Sigmoid colon (tissue), 7 donors: ENCODE measurements around the gene MYO5B. TPM values are rescaled to one million over a fixed set of nuclear protein-coding genes. Genes with fewer than 3 reads are reported as not detected.

Experiments
- DNase-seq: peaks from one replicate; pipeline ENCODE4 v3.0.0-alpha.2; 2019
- H3K27ac ChIP-seq, 4 donors: fragments of 200-600 bp; sonication (generic); one replicate each; pipeline ENCODE4 v1.5.1; 2016 to 2019; ENCODE audit warnings: mild to moderate bottlenecking in 1 of 4
- H3K27me3 ChIP-seq, 3 donors: fragments of 200-600 bp; sonication (generic); one replicate each; pipeline ENCODE4 v1.5.1; 2019; ENCODE audit warnings: mild to moderate bottlenecking in 1 of 3
- H3K36me3 ChIP-seq, 4 donors: fragments of 200-600 bp; sonication (generic); one replicate each; pipeline ENCODE4 v1.5.1; 2016 to 2019
- H3K4me1 ChIP-seq, 4 donors: fragments of 200-600 bp; sonication (generic); one replicate each; pipeline ENCODE4 v1.5.1; 2017 to 2019
- H3K4me3 ChIP-seq, 4 donors: fragments of 200-600 bp; sonication (generic); one replicate each; pipeline ENCODE4 v1.5.1; 2017 to 2019; ENCODE audit warnings: mild to moderate bottlenecking in 2 of 4, moderate library complexity in 1 of 4
- H3K9me3 ChIP-seq, 4 donors: fragments of 200-600 bp in 3 of 4; sonication (generic) in 3 of 4; one replicate each; pipeline versions ENCODE4 v1.5.1 to v1.6.1; 2013 to 2019
- EP300 ChIP-seq, 4 donors: sonication (generic); formaldehyde crosslinking; IDR thresholded peaks; one replicate each; pipeline ENCODE4 v1.6.1; 2017; ENCODE audit warnings: antibody characterized with exemption in 4 of 4
- POLR2A ChIP-seq, 2 donors: fragments of 450-650 bp; IDR thresholded peaks; one replicate each; pipeline ENCODE4 v1.6.1; 2016; ENCODE audit warnings: antibody characterized with exemption in 2 of 2, mild to moderate bottlenecking in 2 of 2, moderate library complexity in 2 of 2
- POLR2AphosphoS5 ChIP-seq, 4 donors: sonication (generic); formaldehyde crosslinking; IDR thresholded peaks; one replicate each; pipeline ENCODE4 v1.6.1; 2017; ENCODE audit warnings: antibody characterized with exemption in 4 of 4
- WGBS, 2 donors: extraction: QIAGEN DNeasy Blood & Tissue Kit; methylation state at CpG; one replicate each; pipeline ENCODE4 v1.1.7; 2013; 5-methylcytosine and 5-hydroxymethylcytosine counted together
- intact Hi-C: fragments of 100-400 bp; cut with DNase I; formaldehyde crosslinking; loops from one replicate; pipeline ENCODE4 v1.15.1; 2023
- polyA plus RNA-seq, 3 donors: library from polyadenylated mRNA; stranded (reverse); fragments of 200-250 nt; gene quantifications; one replicate each; pipeline ENCODE4 v1.2.3, GENCODE V29; 2013
- total RNA-seq, 4 donors: library from RNA; depleted of rRNA; stranded (reverse); fragments of >200 nt; gene quantifications; one replicate each; pipeline ENCODE4 v1.1.0, GENCODE V29; 2016
- TF ChIP-seq, protein P1 (sequence below), 4 experiments: fragments of 450-650 bp in 3 of 4; fragments of 200-600 bp in 1 of 4; IDR thresholded peaks; one replicate each; pipeline ENCODE4 v1.5.1; 2016 to 2019; ENCODE audit warnings: antibody characterized with exemption in 4 of 4, mild to moderate bottlenecking in 3 of 4, moderate library complexity in 2 of 4
- donor health status: healthy with polysubstance abuse.
- donor health status: Bipolar disorder and iron deficiency.
- donor health status: healthy.

MYO5B gene
- total and polyA plus RNA-seq, 7 donors: 0.14 to 80.7 (median 3.0) TPM

GRCh38 chr18:50057009-50057408 is 137.9 kb downstream of the MYO5B start:
- H3K27ac ChIP-seq: no peak overlapping the region
- H3K27me3 ChIP-seq: no peaks in the 10 kb centered on the region
- TF ChIP-seq EP300 (IDR thresholded peaks at IDR 0.05) (no peak), POLR2AphosphoS5 (IDR thresholded peaks at IDR 0.05) (no peak), POLR2A (IDR thresholded peaks at IDR 0.05) (no peak)
- TF ChIP-seq, protein P1, sequence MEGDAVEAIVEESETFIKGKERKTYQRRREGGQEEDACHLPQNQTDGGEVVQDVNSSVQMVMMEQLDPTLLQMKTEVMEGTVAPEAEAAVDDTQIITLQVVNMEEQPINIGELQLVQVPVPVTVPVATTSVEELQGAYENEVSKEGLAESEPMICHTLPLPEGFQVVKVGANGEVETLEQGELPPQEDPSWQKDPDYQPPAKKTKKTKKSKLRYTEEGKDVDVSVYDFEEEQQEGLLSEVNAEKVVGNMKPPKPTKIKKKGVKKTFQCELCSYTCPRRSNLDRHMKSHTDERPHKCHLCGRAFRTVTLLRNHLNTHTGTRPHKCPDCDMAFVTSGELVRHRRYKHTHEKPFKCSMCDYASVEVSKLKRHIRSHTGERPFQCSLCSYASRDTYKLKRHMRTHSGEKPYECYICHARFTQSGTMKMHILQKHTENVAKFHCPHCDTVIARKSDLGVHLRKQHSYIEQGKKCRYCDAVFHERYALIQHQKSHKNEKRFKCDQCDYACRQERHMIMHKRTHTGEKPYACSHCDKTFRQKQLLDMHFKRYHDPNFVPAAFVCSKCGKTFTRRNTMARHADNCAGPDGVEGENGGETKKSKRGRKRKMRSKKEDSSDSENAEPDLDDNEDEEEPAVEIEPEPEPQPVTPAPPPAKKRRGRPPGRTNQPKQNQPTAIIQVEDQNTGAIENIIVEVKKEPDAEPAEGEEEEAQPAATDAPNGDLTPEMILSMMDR (IDR thresholded peaks at IDR 0.05): no peak
- H3K4me3 ChIP-seq: no peak overlapping the region
- DNase-seq: no peak
- no peaks in the 10 kb centered on the region for H3K9me3 ChIP-seq
- no peaks in the 10 kb centered on the region for H3K4me1 ChIP-seq
- intact Hi-C loops: no loop called here
- H3K36me3 ChIP-seq: no peaks in the 10 kb centered on the region

DNA sequence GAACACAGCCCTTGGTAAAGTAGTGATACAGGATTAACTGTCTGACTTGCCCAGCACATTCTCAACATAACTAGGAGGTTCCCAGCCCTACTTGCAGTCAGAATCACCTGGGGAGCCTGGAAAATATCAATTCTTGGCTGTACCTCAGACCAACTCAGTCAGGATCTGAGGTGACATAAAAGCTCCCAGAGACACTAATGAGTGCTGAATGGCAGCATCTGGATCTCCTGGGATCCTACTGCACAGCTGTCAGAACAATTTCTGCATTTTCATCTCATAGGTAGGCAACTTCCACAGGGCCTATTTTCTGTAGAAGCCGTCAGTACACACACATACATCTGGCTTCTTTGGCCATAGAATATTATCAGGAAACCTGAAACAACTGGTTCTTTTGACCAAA is 138.8 kb downstream of the MYO5B start:
- no peak for TF ChIP-seq POLR2A (IDR thresholded peaks at IDR 0.05)
- no peak for TF ChIP-seq EP300 (IDR thresholded peaks at IDR 0.05)
- TF ChIP-seq POLR2AphosphoS5 (IDR thresholded peaks at IDR 0.05): no peak
- TF ChIP-seq, protein P1 (IDR thresholded peaks at IDR 0.05): no peak
- intact Hi-C loops: no loop called here
- WGBS, 2 donors: 94 to 97% methylated on average over 1 of the region's 1 CpG
- Histone ChIP-seq H3K27ac (no peak overlapping the region), H3K4me1 (no peaks in the 10 kb centered on the region), H3K4me3 (no peak overlapping the region), H3K27me3 (no peaks in the 10 kb centered on the region), H3K9me3 (no peaks in the 10 kb centered on the region), H3K36me3 (no peaks in the 10 kb centered on the region)
- DNase-seq: no peak

DNA sequence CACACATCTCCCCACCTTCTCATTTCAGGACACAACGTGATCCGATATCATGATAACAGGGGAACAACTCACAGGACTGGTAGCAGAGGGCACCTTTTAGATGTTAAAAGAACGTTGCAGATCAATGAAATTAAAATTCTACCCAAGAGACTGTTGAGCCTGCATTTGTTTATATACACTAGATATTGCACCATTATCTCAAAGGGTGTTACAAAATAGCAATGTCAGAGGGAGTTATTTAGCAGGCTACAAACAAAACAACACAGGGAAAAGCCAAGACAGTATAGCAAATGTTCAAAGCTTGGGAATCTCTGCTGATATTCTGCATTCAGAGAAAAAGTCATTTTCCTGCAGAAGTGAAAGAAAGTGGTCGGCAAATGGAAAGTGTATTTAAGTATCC is 139.5 kb downstream of the MYO5B start:
- no peaks in the 10 kb centered on the region for H3K9me3 ChIP-seq
- intact Hi-C loops: no loop called here
- no peak for DNase-seq
- H3K27ac ChIP-seq: no peak overlapping the region
- no peaks in the 10 kb centered on the region for H3K4me1 ChIP-seq
- 82 to 86% methylated on average over 4 of the region's 4 CpGs for WGBS, 2 donors
- no peaks in the 10 kb centered on the region for H3K27me3 ChIP-seq
- H3K36me3 ChIP-seq: no peaks in the 10 kb centered on the region
- H3K4me3 ChIP-seq: no peak overlapping the region
- TF ChIP-seq, protein P1 (IDR thresholded peaks at IDR 0.05): no peak

- intact Hi-C loops: no loop called here
- Histone ChIP-seq H3K36me3 (no peaks in the 10 kb centered on the region), H3K9me3 (no peaks in the 10 kb centered on the region), H3K4me1 (no peaks in the 10 kb centered on the region), H3K27ac (no peak overlapping the region), H3K27me3 (no peaks in the 10 kb centered on the region), H3K4me3 (no peak overlapping the region)
- TF ChIP-seq EP300 (IDR thresholded peaks at IDR 0.05) (no peak), POLR2A (IDR thresholded peaks at IDR 0.05) (no peak), POLR2AphosphoS5 (IDR thresholded peaks at IDR 0.05) (no peak)
- TF ChIP-seq, protein P1 (IDR thresholded peaks at IDR 0.05): no peak
- no peak for DNase-seq
- 82 to 83% methylated on average over 5 of the region's 5 CpGs for WGBS, 2 donors
Observed at GRCh38 chr18:50053111-50053510, 141.8 kb downstream of the MYO5B start.

- Histone ChIP-seq H3K9me3 (no peaks in the 10 kb centered on the region), H3K4me3 (no peak overlapping the region), H3K27ac (no peak overlapping the region), H3K27me3 (no peaks in the 10 kb centered on the region), H3K36me3 (no peaks in the 10 kb centered on the region), H3K4me1 (no peaks in the 10 kb centered on the region)
- intact Hi-C loops: no loop called here
- DNase-seq: no peak
- TF ChIP-seq POLR2AphosphoS5 (IDR thresholded peaks at IDR 0.05) (no peak), EP300 (IDR thresholded peaks at IDR 0.05) (no peak), POLR2A (IDR thresholded peaks at IDR 0.05) (no peak)
- TF ChIP-seq, protein P1 (IDR thresholded peaks at IDR 0.05): no peak
Observed at GRCh38 chr18:50051288-50051687, 143.7 kb downstream of the MYO5B start.
